ENCODE results near the gene PNO1.
"Not testable (repeated sequence)": the region's sequence is repeated elsewhere in the genome, so short reads cannot be mapped to it uniquely, and the experiment has no call there.

- not testable (repeated sequence) for TF ChIP-seq CTCF (conservative IDR thresholded peaks at IDR 0.05; ENCODE audit: low read depth, low read length); EZH2 (IDR thresholded peaks at IDR 0.05; ENCODE audit: borderline replicate concordance, low read depth, low read length, poor library complexity, severe bottlenecking)
Observed at GRCh38 chr2:68175210-68175609, 17.5 kb downstream of the PNO1 start.

Measured in A673 (cell line).